HL-60 (cell line): ENCODE results near the gene KCNG2.

Experiments used
- DNase-seq, 2 experiments: peaks; one replicate each; pipeline ENCODE4 v3.0.0-alpha.2; 2010 to 2020; ENCODE audit warnings: low read depth in 1 of 2, low spot score in 1 of 2
- H3K27ac ChIP-seq: fragments of 250-450 bp; sonication (Bioruptor Pico); replicated peaks from 2 replicates; pipeline ENCODE4 v1.5.1; 2020; ENCODE audit warnings: mild to moderate bottlenecking, moderate library complexity
- H3K27me3 ChIP-seq: fragments of 250-450 bp; sonication (Bioruptor Pico); 2 replicates; pipeline ENCODE4 v1.5.1; 2021; ENCODE audit warnings: mild to moderate bottlenecking, moderate library complexity; ENCODE audit not compliant: insufficient read depth, poor library complexity, severe bottlenecking
- H3K4me3 ChIP-seq: replicated peaks from 2 replicates; pipeline ENCODE4 v1.5.1; 2011; ENCODE audit warnings: mild to moderate bottlenecking, control low read depth, low read length; ENCODE audit not compliant: insufficient read depth
- CTCF ChIP-seq: IDR thresholded peaks from one replicate; pipeline ENCODE4 v1.5.1; 2011; ENCODE audit warnings: low read length, control low read depth, inconsistent platforms; ENCODE audit not compliant: insufficient read depth
- GABPA ChIP-seq: IDR thresholded peaks from 2 replicates; pipeline ENCODE4 v1.6.1; 2012; ENCODE audit warnings: low read depth
- POLR2AphosphoS5 ChIP-seq: IDR thresholded peaks from 2 replicates; pipeline ENCODE4 v1.6.1; 2012; ENCODE audit warnings: low read depth
- REST ChIP-seq: IDR thresholded peaks from 2 replicates; pipeline ENCODE4 v1.6.1; 2012; ENCODE audit warnings: low read depth; ENCODE audit not compliant: insufficient replicate concordance
- SPI1 ChIP-seq: IDR thresholded peaks from 2 replicates; pipeline ENCODE4 v1.6.1; 2012; ENCODE audit warnings: low read depth, mild to moderate bottlenecking, borderline replicate concordance

The KCNG2 gene

GRCh38 chr18:79812052-79812451 lies 14.3 kb downstream of the KCNG2 start:
- DNase-seq = no peak
- no peak for TF ChIP-seq CTCF
- no peak overlapping the region for H3K27ac ChIP-seq
- H3K27me3 ChIP-seq = no peaks in the 10 kb centered on the region
- H3K4me3 ChIP-seq = no peak overlapping the region

- Histone ChIP-seq H3K4me3 (no peak overlapping the region), H3K27ac (no peak overlapping the region), H3K27me3 (no peaks in the 10 kb centered on the region)
- DNase-seq = no peak
- TF ChIP-seq GABPA (no peak), SPI1 (no peak), REST (no peak), CTCF (no peak), POLR2AphosphoS5 (no peak)
Observed at GRCh38 chr18:79814373-79814772, 16.6 kb downstream of the KCNG2 start.

- no peak for DNase-seq
- Histone ChIP-seq H3K4me3 (no peak overlapping the region), H3K27ac (no peak overlapping the region), H3K27me3 (no peaks in the 10 kb centered on the region)
- TF ChIP-seq SPI1 = no peak
- no peak for TF ChIP-seq GABPA
- TF ChIP-seq POLR2AphosphoS5 = no peak
Observed at GRCh38 chr18:79815657-79816056, 17.9 kb downstream of the KCNG2 start.

- TF ChIP-seq SPI1 (no peak), POLR2AphosphoS5 (no peak), REST (no peak), GABPA (no peak), CTCF (no peak)
- Histone ChIP-seq H3K4me3 (no peak overlapping the region), H3K27ac (no peak overlapping the region), H3K27me3 (no peaks in the 10 kb centered on the region)
- no peak for DNase-seq
Observed at GRCh38 chr18:79816092-79816491, 18.4 kb downstream of the KCNG2 start.
